ENCODE results near the gene ARHGAP24. TPM values are rescaled to one million over a fixed set of nuclear protein-coding genes. Genes with fewer than 3 reads are reported as not detected.

ARHGAP24 gene
- total RNA-seq, 1 donor, result 52.5 TPM

GRCh38 chr4:85642356-85643100 is 167.6 kb downstream of the ARHGAP24 start:
- no peaks in the 10 kb centered on the region for H3K4me1 ChIP-seq (ENCODE audit: insufficient read depth, low read length)
- no peaks in the 10 kb centered on the region for H3K36me3 ChIP-seq (ENCODE audit: insufficient read depth, low read length)
- no peaks in the 10 kb centered on the region for H3K9me3 ChIP-seq (ENCODE audit: low read depth, low read length)
- H4K20me1 ChIP-seq (ENCODE audit: insufficient read depth, low read length), result no peaks in the 10 kb centered on the region
- no peak for DNase-seq (ENCODE audit: insufficient read length, low spot score, missing footprints)
- H3K4me3 ChIP-seq (ENCODE audit: insufficient read depth, low read length), result no peak overlapping the region
- no peak for TF ChIP-seq CTCF (IDR thresholded peaks at IDR 0.05; ENCODE audit: extremely low read depth, low read depth, low read length)
- no peak overlapping the region for H3K4me2 ChIP-seq (ENCODE audit: insufficient read depth, low read length)
- no peaks in the 10 kb centered on the region for H3K27me3 ChIP-seq (ENCODE audit: insufficient read depth, low read length)
- no peaks in the 10 kb centered on the region for H3K79me2 ChIP-seq (ENCODE audit: insufficient read depth, low read length)
- H3K27ac ChIP-seq (ENCODE audit: low read depth, low read length), result no peak overlapping the region
- no peak overlapping the region for H2AFZ ChIP-seq (ENCODE audit: low read length)

GRCh38 chr4:85644061-85644460 is 169.1 kb downstream of the ARHGAP24 start:
- no peaks in the 10 kb centered on the region for H4K20me1 ChIP-seq (ENCODE audit: insufficient read depth, low read length)
- no peak overlapping the region for H3K4me3 ChIP-seq (ENCODE audit: insufficient read depth, low read length)
- no peak overlapping the region for H2AFZ ChIP-seq (ENCODE audit: low read length)
- no peaks in the 10 kb centered on the region for H3K4me1 ChIP-seq (ENCODE audit: insufficient read depth, low read length)
- no peaks in the 10 kb centered on the region for H3K36me3 ChIP-seq (ENCODE audit: insufficient read depth, low read length)
- no peak overlapping the region for H3K27ac ChIP-seq (ENCODE audit: low read depth, low read length)
- no peak overlapping the region for H3K4me2 ChIP-seq (ENCODE audit: insufficient read depth, low read length)
- H3K79me2 ChIP-seq (ENCODE audit: insufficient read depth, low read length), result no peaks in the 10 kb centered on the region
- DNase-seq (ENCODE audit: insufficient read length, low spot score, missing footprints), result no peak
- no peaks in the 10 kb centered on the region for H3K27me3 ChIP-seq (ENCODE audit: insufficient read depth, low read length)
- TF ChIP-seq CTCF (IDR thresholded peaks at IDR 0.05; ENCODE audit: extremely low read depth, low read depth, low read length), result no peak
- no peaks in the 10 kb centered on the region for H3K9me3 ChIP-seq (ENCODE audit: low read depth, low read length)

- no peak overlapping the region for H3K4me2 ChIP-seq (ENCODE audit: insufficient read depth, low read length)
- no peak overlapping the region for H3K27ac ChIP-seq (ENCODE audit: low read depth, low read length)
- DNase-seq (ENCODE audit: insufficient read length, low spot score, missing footprints), result no peak
- no peak overlapping the region for H2AFZ ChIP-seq (ENCODE audit: low read length)
- no peaks in the 10 kb centered on the region for H4K20me1 ChIP-seq (ENCODE audit: insufficient read depth, low read length)
- H3K27me3 ChIP-seq (ENCODE audit: insufficient read depth, low read length), result no peaks in the 10 kb centered on the region
- no peak overlapping the region for H3K4me3 ChIP-seq (ENCODE audit: insufficient read depth, low read length)
- H3K9me3 ChIP-seq (ENCODE audit: low read depth, low read length), result no peaks in the 10 kb centered on the region
- no peaks in the 10 kb centered on the region for H3K4me1 ChIP-seq (ENCODE audit: insufficient read depth, low read length)
- H3K79me2 ChIP-seq (ENCODE audit: insufficient read depth, low read length), result no peaks in the 10 kb centered on the region
- no peaks in the 10 kb centered on the region for H3K36me3 ChIP-seq (ENCODE audit: insufficient read depth, low read length)
- no peak for TF ChIP-seq CTCF (IDR thresholded peaks at IDR 0.05; ENCODE audit: extremely low read depth, low read depth, low read length)
These were observed 176.0 kb downstream of the ARHGAP24 start for GRCh38 chr4:85650908-85651307.

GRCh38 chr4:85656759-85657505 is 182.0 kb downstream of the ARHGAP24 start:
- H3K36me3 ChIP-seq (ENCODE audit: insufficient read depth, low read length), result no peaks in the 10 kb centered on the region
- no peak overlapping the region for H2AFZ ChIP-seq (ENCODE audit: low read length)
- H3K27ac ChIP-seq (ENCODE audit: low read depth, low read length), result no peak overlapping the region
- TF ChIP-seq CTCF (IDR thresholded peaks at IDR 0.05; ENCODE audit: extremely low read depth, low read depth, low read length), result no peak
- no peaks in the 10 kb centered on the region for H3K79me2 ChIP-seq (ENCODE audit: insufficient read depth, low read length)
- no peak overlapping the region for H3K4me2 ChIP-seq (ENCODE audit: insufficient read depth, low read length)
- H3K27me3 ChIP-seq (ENCODE audit: insufficient read depth, low read length), result no peaks in the 10 kb centered on the region
- no peak overlapping the region for H3K4me3 ChIP-seq (ENCODE audit: insufficient read depth, low read length)
- H4K20me1 ChIP-seq (ENCODE audit: insufficient read depth, low read length), result no peaks in the 10 kb centered on the region
- H3K4me1 ChIP-seq (ENCODE audit: insufficient read depth, low read length), result no peaks in the 10 kb centered on the region
- DNase-seq (ENCODE audit: insufficient read length, low spot score, missing footprints), result no peak
- H3K9me3 ChIP-seq (ENCODE audit: low read depth, low read length), result no peaks in the 10 kb centered on the region
